GM12878 (cell line): ENCODE measurements around the gene PADI3. TPM values are rescaled to one million over a fixed set of nuclear protein-coding genes. Genes with fewer than 3 reads are reported as not detected.

Experiments used
- ATAC-seq: fragments of 200-7000 bp; cut with Tn5 transposase; 3 replicates; pipeline ENCODE4 v1.9.1; 2020; ENCODE audit warnings: mild to moderate bottlenecking, moderate library complexity
- BruUV-seq: library from RNA; stranded (reverse); fragments of 400-500 nt; replicated peaks from 2 replicates; lab custom pipeline; 2021; lab: Mats Ljungman, UMichigan
- CTCF ChIA-PET: fragments of 300-600 bp; sonication (Branson Sonifier 250); formaldehyde crosslinking; extraction: SDS; loops from one replicate; lab custom pipeline; 2021; ENCODE audit warnings: inconsistent platforms; lab: Yijun Ruan, JAX
- POLR2A ChIA-PET: fragments of 350-600 bp; formaldehyde crosslinking; extraction: SDS; loops from one replicate; lab custom pipeline; 2021; ENCODE audit warnings: inconsistent platforms; lab: Charles Lee
- RAD21 ChIA-PET: fragments of 300-600 bp; sonication (Branson Sonifier 250); formaldehyde crosslinking; loops from one replicate; lab custom pipeline; 2023; ENCODE audit warnings: antibody characterized with exemption; ENCODE audit not compliant: unreplicated experiment; lab: Charles Lee
- SMC1A ChIA-PET: fragments of 300-600 bp; sonication (Branson Sonifier 250); formaldehyde crosslinking; loops from one replicate; lab custom pipeline; 2023; ENCODE audit not compliant: unreplicated experiment, uncharacterized antibody; lab: Charles Lee
- DNase-seq: peaks from one replicate; pipeline ENCODE4 v3.0.0-alpha.2; 2011; ENCODE audit warnings: low read depth, low spot score
- FAIRE-seq: peaks from 3 replicates; lab custom pipeline; 2011; peaks lifted over from hg19 to GRCh38; lab: Jason Lieb, UNC
- H2AFZ ChIP-seq: 2 replicates; pipeline ENCODE4 v1.6.0; 2011; ENCODE audit warnings: low read depth, low read length, control low read depth; ENCODE audit not compliant: control insufficient read depth
- H3K27ac ChIP-seq: 2 replicates; pipeline ENCODE4 v1.5.1; 2011; ENCODE audit warnings: control low read depth; ENCODE audit not compliant: control insufficient read depth, insufficient read depth
- H3K27me3 ChIP-seq, 2 experiments: replicated peaks in 1 of 2; 2 replicates each; pipeline versions ENCODE4 v1.6.0 to v1.6.1; 2011; ENCODE audit warnings: low read length in 1 of 2; ENCODE audit not compliant: control insufficient read depth in 2 of 2, insufficient read depth in 2 of 2
- H3K36me3 ChIP-seq, 2 experiments: 2 replicates each; pipeline ENCODE4 v1.5.1; 2011; ENCODE audit warnings: low read length in 1 of 2; ENCODE audit not compliant: control insufficient read depth in 2 of 2, insufficient read depth in 2 of 2
- H3K4me1 ChIP-seq: 2 replicates; pipeline ENCODE4 v1.6.1; 2011; ENCODE audit warnings: mild to moderate bottlenecking, low read length, moderate library complexity, mixed read lengths; ENCODE audit not compliant: control insufficient read depth, insufficient read depth
- H3K4me2 ChIP-seq: 2 replicates; pipeline ENCODE4 v1.6.0; 2011; ENCODE audit warnings: control low read depth; ENCODE audit not compliant: control insufficient read depth, insufficient read depth
- H3K4me3 ChIP-seq: fragments of 200-600 bp; sonication (generic); 2 replicates; pipeline ENCODE4 v1.5.1; 2016
- H3K79me2 ChIP-seq: 2 replicates; pipeline ENCODE4 v1.6.0; 2011; ENCODE audit warnings: low read length; ENCODE audit not compliant: control insufficient read depth, insufficient read depth
- H3K9ac ChIP-seq: 2 replicates; pipeline ENCODE4 v1.8.0; 2011; ENCODE audit warnings: low read length, control low read depth, mixed read lengths; ENCODE audit not compliant: control insufficient read depth, insufficient read depth
- H3K9me3 ChIP-seq: replicated peaks from 3 replicates; pipeline ENCODE4 v1.5.1; 2011; ENCODE audit warnings: mild to moderate bottlenecking, low read length; ENCODE audit not compliant: control insufficient read depth, insufficient read depth
- H4K20me1 ChIP-seq: 2 replicates; pipeline ENCODE4 v1.6.0; 2011; ENCODE audit not compliant: control insufficient read depth, insufficient read depth
- ATF3 ChIP-seq: IDR thresholded peaks from 2 replicates; pipeline ENCODE4 v1.6.1; 2011; ENCODE audit warnings: low read depth, mild to moderate bottlenecking, low read length, moderate library complexity, borderline replicate concordance; ENCODE audit errors: extremely low read depth
- ATF7 ChIP-seq: fragments of 450-650 bp; IDR thresholded peaks from 2 replicates; pipeline ENCODE4 v1.6.1; 2016; ENCODE audit warnings: low read depth, mild to moderate bottlenecking
- CREB1 ChIP-seq: IDR thresholded peaks from 2 replicates; pipeline ENCODE4 v1.6.1; 2012; ENCODE audit warnings: low read depth, mild to moderate bottlenecking, inconsistent platforms
- HDGF ChIP-seq: fragments of 450-650 bp; IDR thresholded peaks from 2 replicates; pipeline ENCODE4 v1.6.1; 2016; ENCODE audit warnings: antibody characterized with exemption
- JUNB ChIP-seq: IDR thresholded peaks from 2 replicates; pipeline ENCODE4 v1.6.1; 2016; ENCODE audit warnings: antibody characterized with exemption, mild to moderate bottlenecking
- MYC ChIP-seq: IDR thresholded peaks from 2 replicates; pipeline ENCODE4 v1.6.1; 2011; ENCODE audit warnings: mild to moderate bottlenecking, low read length, moderate library complexity, inconsistent platforms; ENCODE audit not compliant: insufficient read depth, insufficient replicate concordance, insufficient read length, severe bottlenecking
- PKNOX1 ChIP-seq: fragments of 450-650 bp; IDR thresholded peaks from 2 replicates; pipeline ENCODE4 v1.6.1; 2016; ENCODE audit warnings: mild to moderate bottlenecking
- POLR2A ChIP-seq: IDR thresholded peaks from 2 replicates; pipeline ENCODE4 v1.6.1; 2011; ENCODE audit warnings: low read depth, mild to moderate bottlenecking, low read length
- RELA ChIP-seq: fragments of 450-650 bp; IDR thresholded peaks from 2 replicates; pipeline ENCODE4 v1.8.0; 2014; ENCODE audit warnings: borderline replicate concordance; ENCODE audit not compliant: partially characterized antibody
- REST ChIP-seq: IDR thresholded peaks from 2 replicates; pipeline ENCODE4 v1.6.1; 2012; ENCODE audit warnings: mild to moderate bottlenecking, low read depth, low read length
- SUPT20H ChIP-seq: IDR thresholded peaks from 2 replicates; pipeline ENCODE4 v1.6.1; 2011; ENCODE audit warnings: low read depth, mild to moderate bottlenecking, low read length, moderate library complexity, borderline replicate concordance; ENCODE audit not compliant: control insufficient read depth
- ZNF217 ChIP-seq: fragments of 450-650 bp; IDR thresholded peaks from 2 replicates; pipeline ENCODE4 v1.6.1; 2017; ENCODE audit warnings: antibody characterized with exemption, mild to moderate bottlenecking
- ZNF687 ChIP-seq: fragments of 450-650 bp; IDR thresholded peaks from 2 replicates; pipeline ENCODE4 v1.6.1; 2017; ENCODE audit warnings: mild to moderate bottlenecking, moderate library complexity
- WGBS: methylation state at CpG from one replicate; pipeline ENCODE4 v1.1.6; 2016; ENCODE audit warnings: low lambda C conversion rate; ENCODE audit not compliant: insufficient replicate concordance, insufficient coverage; ENCODE audit errors: missing lambda C conversion rate; 5-methylcytosine and 5-hydroxymethylcytosine counted together
- in situ Hi-C: fragments of 300-500 bp; cut with MboI; formaldehyde crosslinking; loops from 9 replicates; pipeline ENCODE4 v1.14.3; 2018; ENCODE audit warnings: mixed read lengths
- intact Hi-C: fragments of 100-400 bp; cut with micrococcal nuclease; formaldehyde crosslinking; loops from one replicate; pipeline ENCODE4 v1.14.2; 2022; ENCODE audit not compliant: unreplicated experiment
- polyA plus RNA-seq, 11 experiments: library from polyadenylated mRNA; depleted of rRNA in 4 of 11; unstranded in 6 of 11; stranded (reverse) in 5 of 11; fragments of >200 nt; fragmentation: Nextera tagmentation in 4 of 11; fragmentation: Illumina TruSeq in 1 of 11; extraction: Ambion mirVana in 4 of 11; extraction: Trizol in 1 of 11; gene quantifications; 1 replicate in 1 of 11; 2 replicates in 10 of 11; pipeline versions ENCODE4 v1.2.1 to v1.2.3, GENCODE V29; 2011 to 2016; ENCODE audit warnings: inconsistent platforms in 2 of 11, missing spikeins in 2 of 11, low read depth in 1 of 11
- total RNA-seq, 4 experiments: library from RNA; depleted of rRNA in 3 of 4; stranded (reverse); fragments of >200 nt in 3 of 4; fragmentation: Illumina TruSeq in 1 of 4; extraction: Trizol in 1 of 4; gene quantifications; 2 replicates each; pipeline versions ENCODE4 v1.2.1 to v1.2.3, GENCODE V29; 2013 to 2021

The PADI3 gene
- total and polyA plus RNA-seq, 10 of the 15 experiments (the other 5 are each of a cell fraction or from before 2014, with no cell fraction given) = 0.01 TPM; not detected in 9

GRCh38 chr1:17315542-17316130, 66.7 kb downstream of the PADI3 start:
- ChIA-PET POLR2A (no interaction called here), RAD21 (no interaction called here), SMC1A (no interaction called here), CTCF (no interaction called here)
- H3K9me3 ChIP-seq = no peaks in the 10 kb centered on the region
- FAIRE-seq (no peak), ATAC-seq (no peak), DNase-seq (no peak)
- H3K79me2 ChIP-seq = no peaks in the 10 kb centered on the region
- no peaks in the 10 kb centered on the region for H3K4me1 ChIP-seq
- H3K36me3 ChIP-seq = no peaks in the 10 kb centered on the region
- no peak overlapping the region for H3K27ac ChIP-seq
- no peak overlapping the region for H3K4me2 ChIP-seq
- H4K20me1 ChIP-seq = no peaks in the 10 kb centered on the region
- in situ Hi-C loops = no loop called here
- intact Hi-C loops = no loop called here
- H2AFZ ChIP-seq = no peak overlapping the region
- H3K4me3 ChIP-seq = no peak overlapping the region
- WGBS = 13% methylated on average over 7 of the region's 7 CpGs
- H3K27me3 ChIP-seq = no peaks in the 10 kb centered on the region; a peak in 1 of 4 replicates
- BruUV-seq = no TSS peak
- H3K9ac ChIP-seq = no peak overlapping the region
- TF ChIP-seq ZNF217 = no peak
- no peak for TF ChIP-seq ATF7
- TF ChIP-seq HDGF = no peak
- no peak for TF ChIP-seq POLR2A
- TF ChIP-seq ZNF687 = no peak
- TF ChIP-seq SUPT20H = no peak
- no peak for TF ChIP-seq MYC
- TF ChIP-seq CREB1 = no peak
- TF ChIP-seq ATF3 = no peak
- no peak for TF ChIP-seq JUNB
- TF ChIP-seq REST = no peak
- TF ChIP-seq RELA = no peak
- TF ChIP-seq PKNOX1 = no peak
